SJCRH30 (cell line): ENCODE measurements around the gene SFMBT1. TPM values are rescaled to one million over a fixed set of nuclear protein-coding genes. Genes with fewer than 3 reads are reported as not detected.
"Not testable (repeated sequence)": the region's sequence is repeated elsewhere in the genome, so short reads cannot be mapped to it uniquely, and the experiment has no call there.

Experiments used
- DNase-seq, 2 experiments: peaks; one replicate each; pipeline ENCODE4 v3.0.0-alpha.2; 2015 to 2020
- H3K27ac ChIP-seq: fragments of 250-450 bp; sonication (Bioruptor Pico); 2 replicates; pipeline ENCODE4 v1.5.1; 2020; ENCODE audit warnings: mild to moderate bottlenecking, moderate library complexity
- H3K27me3 ChIP-seq: fragments of 250-450 bp; sonication (Bioruptor Pico); 2 replicates; pipeline ENCODE4 v1.5.1; 2020; ENCODE audit warnings: mild to moderate bottlenecking, moderate library complexity
- H3K36me3 ChIP-seq: fragments of 250-450 bp; sonication (Bioruptor Pico); 2 replicates; pipeline ENCODE4 v1.5.1; 2020; ENCODE audit warnings: mild to moderate bottlenecking, moderate library complexity
- H3K4me1 ChIP-seq: fragments of 250-450 bp; sonication (Bioruptor Pico); 2 replicates; pipeline ENCODE4 v1.5.1; 2020; ENCODE audit warnings: mild to moderate bottlenecking, moderate library complexity
- H3K4me3 ChIP-seq: fragments of 250-450 bp; sonication (Bioruptor Pico); 2 replicates; pipeline ENCODE4 v1.5.1; 2020; ENCODE audit warnings: mild to moderate bottlenecking, moderate library complexity
- H3K9me3 ChIP-seq: fragments of 250-450 bp; sonication (Bioruptor Pico); replicated peaks from 2 replicates; pipeline ENCODE4 v1.5.1; 2020; ENCODE audit warnings: mild to moderate bottlenecking, moderate library complexity
- total RNA-seq: library from RNA; depleted of rRNA; stranded (reverse); fragments of >200 nt; shearing (Covaris generic); gene quantifications from 2 replicates; pipeline ENCODE4 v1.2.3, GENCODE V29; 2014

SFMBT1 gene
- total RNA-seq, 1 experiment from 2014 or later, result 13.9 TPM

DNA sequence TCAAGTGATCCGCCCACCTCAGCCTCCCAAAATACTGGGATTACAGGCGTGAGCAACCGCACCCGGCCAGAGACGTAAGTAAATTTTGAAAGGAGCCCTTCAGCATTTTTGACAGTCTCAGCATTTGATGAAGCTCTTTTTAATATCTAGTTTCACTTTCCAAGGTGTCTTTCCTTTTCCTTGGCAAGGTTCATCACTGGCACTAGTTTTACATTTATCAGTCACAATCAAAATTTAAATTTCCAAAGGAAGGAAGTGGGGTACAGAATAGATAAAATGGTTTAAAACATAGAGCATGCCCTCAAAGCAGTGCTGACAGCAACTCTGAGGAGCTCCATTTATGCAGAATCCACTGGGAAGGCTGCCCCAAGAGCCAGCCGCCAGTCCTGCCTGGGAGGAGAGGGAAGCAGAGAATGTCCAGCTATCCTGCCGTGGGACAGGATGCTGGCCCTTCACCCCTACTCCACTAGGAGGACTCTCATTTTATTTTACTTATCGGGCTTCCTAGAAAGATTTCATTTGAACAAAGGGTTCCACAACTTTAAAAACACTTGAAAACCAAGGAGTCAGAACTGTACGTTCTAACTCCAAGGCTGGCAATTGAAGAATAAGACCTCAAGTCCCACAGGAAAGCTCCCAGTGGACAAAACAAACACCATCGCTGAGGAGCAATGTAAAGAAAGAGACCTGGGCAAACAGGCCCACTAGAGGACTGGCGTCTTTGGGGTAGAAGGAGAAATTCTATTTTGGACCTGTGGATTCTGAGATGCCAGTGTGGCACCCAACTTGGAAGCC is 9.9 kb downstream of the SFMBT1 start:
- Histone ChIP-seq H3K4me3 (no peak overlapping the region), H3K36me3 (no peaks in the 10 kb centered on the region), H3K27ac (no peak overlapping the region), H3K4me1 (no peaks in the 10 kb centered on the region), H3K27me3 (no peaks in the 10 kb centered on the region), H3K9me3 (no peaks in the 10 kb centered on the region)
- no peak for DNase-seq

DNA sequence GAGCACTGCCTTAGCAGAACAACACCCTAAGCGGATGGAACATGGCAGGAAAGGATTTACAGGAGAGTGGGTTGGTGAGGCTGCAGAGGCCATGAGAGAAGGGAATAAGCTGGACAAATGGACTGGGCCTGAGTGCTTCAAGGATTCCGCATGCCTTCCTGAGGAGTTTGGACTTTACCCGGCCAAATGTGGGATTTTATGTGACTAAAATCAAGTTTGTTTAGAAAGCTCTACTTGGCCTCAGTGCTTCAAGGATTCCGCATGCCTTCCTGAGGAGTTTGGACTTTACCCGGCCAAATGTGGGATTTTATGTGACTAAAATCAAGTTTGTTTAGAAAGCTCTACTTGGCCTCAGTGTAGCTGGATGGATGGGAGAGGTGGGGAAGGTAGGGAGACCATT is 10.9 kb downstream of the SFMBT1 start:
- H3K4me3 ChIP-seq, H3K27me3 ChIP-seq, DNase-seq, H3K36me3 ChIP-seq, H3K4me1 ChIP-seq, H3K27ac ChIP-seq, H3K9me3 ChIP-seq: not testable (repeated sequence)

GRCh38 chr3:53034411-53034810 is 11.5 kb downstream of the SFMBT1 start:
- H3K9me3 ChIP-seq, H3K4me3 ChIP-seq, H3K27me3 ChIP-seq, H3K36me3 ChIP-seq, H3K4me1 ChIP-seq, DNase-seq, H3K27ac ChIP-seq: not testable (repeated sequence)

- no peaks in the 10 kb centered on the region for H3K4me1 ChIP-seq
- no peak overlapping the region for H3K4me3 ChIP-seq
- DNase-seq, result no peak
- H3K9me3 ChIP-seq, result no peaks in the 10 kb centered on the region
- no peaks in the 10 kb centered on the region for H3K27me3 ChIP-seq
- H3K27ac ChIP-seq, result no peak overlapping the region
- no peaks in the 10 kb centered on the region for H3K36me3 ChIP-seq
Observed at GRCh38 chr3:53032609-53033008, 13.3 kb downstream of the SFMBT1 start.

- no peaks in the 10 kb centered on the region for H3K27me3 ChIP-seq
Observed at GRCh38 chr3:53030619-53031449, 15.0 kb downstream of the SFMBT1 start.

DNA sequence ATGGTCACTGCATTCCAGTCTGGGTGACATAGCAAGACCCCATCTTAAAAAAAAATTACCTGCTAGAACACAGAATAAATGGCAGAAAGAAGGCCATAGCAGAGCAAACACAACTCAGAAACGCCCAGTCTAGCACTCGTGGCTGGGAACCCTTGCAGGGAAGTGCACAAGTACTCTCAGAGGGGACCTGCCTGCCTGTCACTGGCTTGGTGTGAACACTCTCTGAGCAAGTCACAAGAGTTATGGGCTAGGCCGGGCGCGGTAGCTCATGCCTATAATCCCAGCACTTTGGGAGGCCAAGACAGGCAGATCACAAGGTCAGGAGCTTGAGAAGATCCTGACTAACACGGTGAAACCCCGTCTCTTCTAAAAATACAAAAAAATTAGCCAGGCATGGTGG is 17.2 kb downstream of the SFMBT1 start:
- no peak overlapping the region for H3K4me3 ChIP-seq
- no peaks in the 10 kb centered on the region for H3K4me1 ChIP-seq
- H3K27me3 ChIP-seq, result no peaks in the 10 kb centered on the region
- H3K9me3 ChIP-seq, result no peaks in the 10 kb centered on the region
- H3K27ac ChIP-seq, result no peak overlapping the region
- no peak for DNase-seq
- no peaks in the 10 kb centered on the region for H3K36me3 ChIP-seq

More at GRCh38 chr3:53030619-53031449, 15.0 kb downstream of the SFMBT1 start:
- no peak for DNase-seq
- Histone ChIP-seq H3K36me3 (no peaks in the 10 kb centered on the region), H3K4me3 (no peak overlapping the region), H3K27ac (no peak overlapping the region), H3K4me1 (no peaks in the 10 kb centered on the region), H3K9me3 (no peaks in the 10 kb centered on the region)

- no peaks in the 10 kb centered on the region for H3K36me3 ChIP-seq
- H3K27ac ChIP-seq, result no peak overlapping the region
Observed at GRCh38 chr3:53027254-53027844, 18.5 kb downstream of the SFMBT1 start.

GRCh38 chr3:53026382-53027162 is 19.3 kb downstream of the SFMBT1 start:
- Histone ChIP-seq H3K9me3 (no peaks in the 10 kb centered on the region), H3K27ac (no peak overlapping the region), H3K4me1 (no peaks in the 10 kb centered on the region), H3K36me3 (no peaks in the 10 kb centered on the region), H3K27me3 (no peaks in the 10 kb centered on the region), H3K4me3 (no peak overlapping the region)
- no peak for DNase-seq

More at GRCh38 chr3:53027254-53027844, 18.5 kb downstream of the SFMBT1 start:
- no peak for DNase-seq
- no peaks in the 10 kb centered on the region for H3K4me1 ChIP-seq
- no peaks in the 10 kb centered on the region for H3K27me3 ChIP-seq
- no peak overlapping the region for H3K4me3 ChIP-seq
- H3K9me3 ChIP-seq, result no peaks in the 10 kb centered on the region

DNA sequence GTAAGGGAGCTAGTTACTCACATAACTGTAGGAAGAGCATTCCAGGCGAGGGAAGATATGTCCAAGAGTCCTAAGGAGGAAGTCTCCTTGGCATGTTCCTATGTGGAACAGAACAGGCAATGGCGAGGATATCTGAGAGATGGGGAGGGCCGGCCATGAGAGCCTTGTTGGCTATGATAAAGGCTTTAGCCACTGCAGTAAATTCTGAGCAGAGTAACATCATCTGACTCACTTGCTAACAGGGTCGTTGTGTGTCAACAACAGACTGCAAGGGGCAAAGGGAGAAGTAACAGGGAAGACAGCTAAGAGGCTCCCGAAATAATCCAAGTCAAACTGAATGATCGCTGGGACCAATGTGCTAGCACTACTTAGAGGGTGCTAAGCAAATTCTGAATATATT is 21.6 kb downstream of the SFMBT1 start:
- H3K27me3 ChIP-seq, result no peaks in the 10 kb centered on the region
- no peaks in the 10 kb centered on the region for H3K9me3 ChIP-seq
- no peaks in the 10 kb centered on the region for H3K36me3 ChIP-seq
- DNase-seq, result no peak
- no peak overlapping the region for H3K4me3 ChIP-seq
- H3K27ac ChIP-seq, result no peak overlapping the region
- no peaks in the 10 kb centered on the region for H3K4me1 ChIP-seq

DNA sequence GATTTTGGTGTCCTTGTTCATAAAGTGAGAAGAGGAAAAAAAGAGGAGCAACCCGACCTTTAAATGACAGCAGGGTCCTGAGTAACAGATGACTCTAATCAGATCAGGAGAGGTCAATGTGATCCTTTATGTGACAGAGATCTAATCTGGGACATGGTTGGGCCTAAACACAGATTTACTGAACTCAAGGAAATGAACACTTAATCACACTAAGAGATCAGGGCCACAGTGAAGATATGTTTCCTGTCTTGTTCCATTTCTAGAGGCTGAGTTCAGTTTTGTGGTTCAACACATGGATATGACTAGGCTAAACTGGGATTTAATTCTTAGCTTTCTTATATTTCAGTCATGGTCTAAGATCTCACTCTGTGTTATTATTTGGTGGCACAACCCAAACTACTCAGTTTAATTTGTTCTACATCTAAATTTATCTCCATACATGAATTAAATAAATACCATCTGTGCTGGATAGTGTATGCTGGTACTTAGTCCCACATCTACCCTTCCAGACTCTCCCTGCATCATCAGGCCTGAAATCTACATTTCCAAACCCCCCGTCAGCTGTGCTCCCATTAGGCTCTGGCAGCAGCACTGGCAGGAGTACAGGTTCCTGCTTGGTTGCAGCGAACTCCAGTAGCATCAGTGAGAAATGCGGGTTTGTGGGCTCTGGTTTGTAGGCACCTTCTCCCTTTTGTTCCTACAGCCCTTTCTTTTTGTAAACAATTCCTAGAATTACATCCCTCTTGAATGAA is 22.6 kb downstream of the SFMBT1 start:
- Histone ChIP-seq H3K4me3 (no peak overlapping the region), H3K4me1 (no peaks in the 10 kb centered on the region), H3K27ac (no peak overlapping the region), H3K9me3 (no peaks in the 10 kb centered on the region), H3K36me3 (no peaks in the 10 kb centered on the region), H3K27me3 (no peaks in the 10 kb centered on the region)
- DNase-seq, result no peak

DNA sequence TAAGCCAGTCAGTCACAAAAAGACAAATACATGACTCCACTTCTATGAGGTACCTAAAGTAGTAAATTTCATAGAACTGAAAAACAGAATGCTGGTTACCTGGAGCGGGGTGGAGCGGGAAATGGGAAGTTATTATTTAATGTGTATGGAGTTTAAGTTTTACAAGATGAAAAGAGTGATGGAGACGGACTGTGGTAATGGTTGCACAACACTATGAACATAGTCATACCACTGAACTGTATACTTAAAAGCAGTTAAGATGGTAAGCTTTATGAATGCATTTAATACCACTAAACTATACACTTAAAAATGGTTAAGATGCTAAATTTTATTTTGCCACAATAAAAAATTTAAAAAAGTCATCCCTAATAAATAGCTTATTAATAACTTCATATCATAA is 23.2 kb downstream of the SFMBT1 start:
- Histone ChIP-seq H3K27me3 (no peaks in the 10 kb centered on the region), H3K9me3 (no peaks in the 10 kb centered on the region), H3K27ac (no peak overlapping the region), H3K36me3 (no peaks in the 10 kb centered on the region), H3K4me3 (no peak overlapping the region), H3K4me1 (no peaks in the 10 kb centered on the region)
- no peak for DNase-seq

GRCh38 chr3:53016236-53016635 is 29.6 kb downstream of the SFMBT1 start:
- H3K4me1 ChIP-seq, result no peaks in the 10 kb centered on the region
- DNase-seq, result no peak
- H3K36me3 ChIP-seq, result no peaks in the 10 kb centered on the region
- H3K4me3 ChIP-seq, result no peak overlapping the region
- no peaks in the 10 kb centered on the region for H3K9me3 ChIP-seq
- H3K27ac ChIP-seq, result no peak overlapping the region
- no peaks in the 10 kb centered on the region for H3K27me3 ChIP-seq

GRCh38 chr3:53011324-53011723 is 34.5 kb downstream of the SFMBT1 start:
- DNase-seq, result no peak
- Histone ChIP-seq H3K27me3 (no peaks in the 10 kb centered on the region), H3K9me3 (no peaks in the 10 kb centered on the region), H3K4me1 (no peaks in the 10 kb centered on the region; the same call in 1 of the 2 replicates), H3K4me3 (no peak overlapping the region), H3K36me3 (no peaks in the 10 kb centered on the region), H3K27ac (no peak overlapping the region)
